Gastroesophageal sphincter (tissue), 4 donors: ENCODE data around the gene FAM216A. TPM values are rescaled to one million over a fixed set of nuclear protein-coding genes. Genes with fewer than 3 reads are reported as not detected.
"Not testable (repeated sequence)": the region's sequence is repeated elsewhere in the genome, so short reads cannot be mapped to it uniquely, and the experiment has no call there.

Experiments used
- ATAC-seq: fragments of 150-250 bp; one replicate; pipeline ENCODE4 v1.9.1; 2016; ENCODE audit warnings: mild to moderate bottlenecking, moderate library complexity
- H3K27ac ChIP-seq, 4 donors: fragments of 200-600 bp; sonication (generic) in 3 of 4; 1 replicate in 3 of 4; 2 replicates in 1 of 4; pipeline ENCODE4 v1.5.1; 2016 to 2019
- H3K27me3 ChIP-seq: fragments of 200-600 bp; sonication (generic); one replicate; pipeline ENCODE4 v1.5.1; 2019
- H3K36me3 ChIP-seq, 2 donors: fragments of 200-600 bp; sonication (generic); one replicate each; pipeline ENCODE4 v1.5.1; 2019; ENCODE audit warnings: control low read depth in 1 of 2
- H3K4me1 ChIP-seq, 3 donors: fragments of 200-600 bp; sonication (generic); 1 replicate in 2 of 3; 2 replicates in 1 of 3; pipeline ENCODE4 v1.5.1; 2016 to 2019; ENCODE audit warnings: control low read depth in 2 of 3
- H3K4me3 ChIP-seq, 2 donors: fragments of 200-600 bp; sonication (generic); one replicate each; pipeline ENCODE4 v1.5.1; 2019; ENCODE audit warnings: mild to moderate bottlenecking in 1 of 2, moderate library complexity in 1 of 2
- H3K9me3 ChIP-seq, 3 donors: fragments of 200-600 bp; sonication (generic); one replicate each; pipeline ENCODE4 v1.5.1; 2017 to 2019; ENCODE audit warnings: control low read depth in 2 of 3
- CTCF ChIP-seq, 4 experiments: fragments of 200-600 bp in 2 of 4; fragments of 450-650 bp in 2 of 4; sonication (generic) in 1 of 4; IDR thresholded peaks; one replicate each; pipeline ENCODE4 v1.5.1; 2017 to 2019; ENCODE audit warnings: antibody characterized with exemption in 4 of 4, mild to moderate bottlenecking in 2 of 4, moderate library complexity in 2 of 4
- EP300 ChIP-seq: sonication (generic); formaldehyde crosslinking; IDR thresholded peaks from one replicate; pipeline ENCODE4 v1.6.1; 2017; ENCODE audit warnings: antibody characterized with exemption, mild to moderate bottlenecking
- POLR2A ChIP-seq, 2 donors: fragments of 450-650 bp; IDR thresholded peaks; one replicate each; pipeline ENCODE4 v1.6.1; 2017; ENCODE audit warnings: antibody characterized with exemption in 2 of 2, mild to moderate bottlenecking in 2 of 2, moderate library complexity in 1 of 2
- POLR2AphosphoS5 ChIP-seq: sonication (generic); formaldehyde crosslinking; IDR thresholded peaks from one replicate; pipeline ENCODE4 v1.6.1; 2017; ENCODE audit warnings: antibody characterized with exemption
- WGBS, 2 donors: methylation state at CpG; one replicate each; pipeline ENCODE4 v1.1.5; 2018; ENCODE audit warnings: low coverage in 1 of 2; 5-methylcytosine and 5-hydroxymethylcytosine counted together
- total RNA-seq, 4 donors: library from RNA; depleted of rRNA; stranded (reverse); fragments of >200 nt; gene quantifications; one replicate each; pipeline ENCODE4 v1.1.0, GENCODE V29; 2016

The FAM216A gene, protein sequence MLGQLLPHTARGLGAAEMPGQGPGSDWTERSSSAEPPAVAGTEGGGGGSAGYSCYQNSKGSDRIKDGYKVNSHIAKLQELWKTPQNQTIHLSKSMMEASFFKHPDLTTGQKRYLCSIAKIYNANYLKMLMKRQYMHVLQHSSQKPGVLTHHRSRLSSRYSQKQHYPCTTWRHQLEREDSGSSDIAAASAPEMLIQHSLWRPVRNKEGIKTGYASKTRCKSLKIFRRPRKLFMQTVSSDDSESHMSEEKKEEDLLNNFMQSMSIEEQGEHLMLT
- total RNA-seq: 1 to 10 TPM; 5.1 to 9.8 (median 6.1) TPM

GRCh38 chr12:110468214-110469048, at the start of gene FAM216A, which contains the start of gene GPN3:
Gene FAM216A (plus strand): TSS chr12:110468845. CDS start chr12:110468876, 31 bp downstream.
Gene GPN3 (minus strand): TSS chr12:110468257. CDS start chr12:110468203, 54 bp downstream.
- Histone ChIP-seq H3K9me3 (no peaks in the 10 kb centered on the region), H3K36me3 (peaks cover 0 to 21% of the 10 kb centered on the region in 2 donors), H3K4me1 (peaks cover 4 to 40% (median 9%) of the 10 kb centered on the region in 3 donors), H3K27ac (peak within 1 kb of the TSS; percentile 94 to 99 (median 98)), H3K4me3 (peak within 1 kb of the TSS; percentile 74 to 90), H3K27me3 (no peaks in the 10 kb centered on the region)
- peak; percentile 95 for ATAC-seq
- WGBS, 2 donors: 0 to 1% methylated on average over 15 to 26 of the region's 78 CpGs
- TF ChIP-seq EP300: no peak
- TF ChIP-seq CTCF (IDR thresholded peaks at IDR 0.05): no peak
- TF ChIP-seq POLR2A (IDR thresholded peaks at IDR 0.05): peak; percentile 72 to 90
- peak; percentile 99 for TF ChIP-seq POLR2AphosphoS5

- H3K4me1 ChIP-seq, H3K36me3 ChIP-seq, ATAC-seq, H3K27me3 ChIP-seq, H3K9me3 ChIP-seq, H3K27ac ChIP-seq, H3K4me3 ChIP-seq: not testable (repeated sequence)
- WGBS, 2 donors: 100% methylated on average over 1 of the region's 1 CpG; no CpG with 5 or more reads in 1 of the 2 donors
These were observed 48.0 kb upstream of the FAM216A start for GRCh38 chr12:110420644-110421043.

GRCh38 chr12:110421159-110421661, 47.4 kb upstream of the FAM216A start:
- Histone ChIP-seq H3K36me3 (no peaks in the 10 kb centered on the region), H3K4me3 (no peak overlapping the region), H3K9me3 (no peaks in the 10 kb centered on the region), H3K4me1 (peaks cover 0 to 5% (median 0%) of the 10 kb centered on the region in 3 donors), H3K27ac (no peak overlapping the region), H3K27me3 (no peaks in the 10 kb centered on the region)
- WGBS, 2 donors: 38 to 68% methylated on average over 2 to 3 of the region's 3 CpGs
- TF ChIP-seq POLR2A (IDR thresholded peaks at IDR 0.05): no peak
- TF ChIP-seq POLR2AphosphoS5: no peak
- TF ChIP-seq CTCF (IDR thresholded peaks at IDR 0.05): no peak
- TF ChIP-seq EP300: no peak
- no peak for ATAC-seq

DNA sequence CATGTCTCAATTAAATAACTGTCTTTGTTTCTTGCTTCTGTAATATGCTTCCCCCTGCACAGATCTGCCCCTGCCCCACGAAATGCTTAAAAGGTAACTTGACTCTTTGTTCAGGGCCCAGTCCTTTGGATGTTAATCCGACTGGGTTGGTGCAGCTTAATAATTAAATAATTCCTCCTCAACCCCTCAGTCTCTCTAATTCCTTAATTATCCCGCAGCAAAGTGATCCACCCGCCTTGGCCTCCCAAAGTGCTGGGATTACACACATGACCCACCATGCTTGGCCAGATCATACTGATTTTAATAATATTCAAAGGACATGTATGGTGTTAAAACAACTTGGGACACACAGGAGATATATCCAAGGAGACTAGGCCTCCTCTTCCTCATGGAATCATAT, 46.9 kb upstream of the FAM216A start:
- no peak for ATAC-seq
- 70% methylated on average over 4 of the region's 4 CpGs for WGBS, 2 donors
- Histone ChIP-seq H3K27me3 (no peaks in the 10 kb centered on the region), H3K27ac (peak overlapping the region in 1 of 4 donors; percentile 4), H3K4me3 (no peak overlapping the region), H3K9me3 (no peaks in the 10 kb centered on the region), H3K36me3 (no peaks in the 10 kb centered on the region), H3K4me1 (peaks cover 0 to 5% (median 0%) of the 10 kb centered on the region in 3 donors)
- TF ChIP-seq POLR2A (IDR thresholded peaks at IDR 0.05) (no peak), POLR2AphosphoS5 (no peak), CTCF (IDR thresholded peaks at IDR 0.05) (no peak), EP300 (no peak)

DNA sequence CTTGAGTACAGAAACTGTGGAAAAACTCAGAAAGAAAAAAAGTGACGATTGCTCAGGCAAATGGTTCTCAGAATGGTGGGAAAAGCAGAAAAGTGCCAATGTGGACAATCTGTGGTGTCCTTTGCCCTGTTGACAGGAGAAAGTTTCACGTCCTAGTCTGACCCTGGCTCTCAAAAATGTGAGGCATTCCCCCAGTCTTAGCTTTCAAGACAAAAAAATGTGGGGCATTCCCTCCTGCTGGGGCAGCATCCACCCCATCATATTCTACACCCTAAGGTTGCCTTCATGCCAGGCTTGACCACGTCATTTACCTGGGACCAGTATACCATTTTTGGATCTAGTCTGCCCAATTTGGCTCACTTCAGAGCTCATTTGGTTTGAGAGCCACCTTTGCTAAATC, 44.4 kb upstream of the FAM216A start:
- Histone ChIP-seq H3K4me1 (peaks cover 0 to 5% (median 0%) of the 10 kb centered on the region in 3 donors), H3K9me3 (no peaks in the 10 kb centered on the region), H3K27me3 (no peaks in the 10 kb centered on the region), H3K36me3 (no peaks in the 10 kb centered on the region), H3K27ac (no peak overlapping the region), H3K4me3 (no peak overlapping the region)
- no peak for ATAC-seq
- WGBS, 2 donors: 58 to 90% methylated on average over 3 of the region's 3 CpGs
- TF ChIP-seq CTCF (IDR thresholded peaks at IDR 0.05) (no peak), EP300 (no peak), POLR2AphosphoS5 (no peak), POLR2A (IDR thresholded peaks at IDR 0.05) (no peak)
